ENCODE measurements around the gene DRC7.

Gene DRC7

DNA sequence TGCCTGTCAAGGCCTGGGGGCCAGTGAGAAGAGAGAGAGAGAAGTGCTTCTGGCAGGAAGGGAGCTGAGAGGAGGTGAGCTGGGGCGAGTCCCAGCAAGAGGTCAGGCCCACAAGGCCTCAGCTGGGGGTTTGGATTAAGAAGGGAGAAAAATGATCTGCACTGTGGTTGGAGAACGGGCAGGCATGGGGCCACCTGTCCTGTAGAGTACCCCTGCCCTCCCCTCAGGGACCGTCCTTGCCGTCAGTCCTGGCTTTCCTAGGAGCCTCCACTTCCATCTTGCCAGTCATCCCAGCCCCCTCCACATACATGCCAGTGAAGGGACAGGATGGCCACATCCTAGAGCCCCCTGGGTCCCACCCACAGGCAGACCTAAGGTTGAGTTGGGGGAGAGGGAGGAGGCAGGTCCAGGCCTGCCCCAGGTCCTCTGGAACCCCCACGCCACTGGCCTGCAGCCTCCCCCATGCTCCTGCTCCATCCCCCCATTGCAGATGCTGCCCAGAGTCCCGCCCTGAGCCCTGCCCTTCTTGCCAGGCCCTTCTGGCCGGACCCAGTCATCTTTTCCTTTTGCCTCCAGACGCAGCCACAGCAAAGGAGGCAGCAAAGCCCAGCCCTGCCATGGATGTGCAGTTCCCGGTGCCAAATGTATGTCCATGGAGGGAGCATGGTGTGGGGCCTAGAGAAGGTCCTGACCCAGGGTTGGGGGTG is 59.9 kb downstream of the DRC7 start:
- no peak for DNase-seq

DNA sequence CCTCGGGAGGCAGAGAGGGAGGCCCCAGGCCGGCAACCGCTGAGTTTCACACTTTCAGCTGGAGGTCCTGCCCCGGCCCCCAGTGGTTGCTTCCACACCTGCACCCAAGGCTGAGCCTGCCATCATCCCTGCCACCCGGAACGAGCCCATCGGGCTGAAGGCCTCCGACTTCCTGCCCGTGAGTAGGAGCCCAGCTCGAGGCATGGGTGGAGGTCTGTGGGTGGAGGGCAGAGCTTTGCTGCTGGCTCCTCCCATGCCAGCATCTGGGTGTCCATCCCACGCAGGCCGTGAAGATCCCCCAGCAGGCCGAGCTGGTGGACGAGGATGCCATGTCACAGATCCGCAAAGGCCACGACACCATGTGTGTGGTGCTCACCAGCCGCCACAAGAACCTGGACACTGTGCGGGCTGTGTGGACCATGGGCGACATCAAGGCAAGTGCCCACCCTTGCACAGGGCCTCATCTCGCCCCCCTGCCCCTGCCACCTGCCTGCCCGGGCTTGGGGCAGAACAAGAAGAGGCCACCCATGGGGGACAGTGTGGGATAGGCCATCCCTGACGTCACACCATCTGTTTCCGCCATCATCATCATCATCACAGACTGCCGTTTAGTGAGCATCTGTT is 60.6 kb downstream of the DRC7 start:
- no peak for DNase-seq

DNA sequence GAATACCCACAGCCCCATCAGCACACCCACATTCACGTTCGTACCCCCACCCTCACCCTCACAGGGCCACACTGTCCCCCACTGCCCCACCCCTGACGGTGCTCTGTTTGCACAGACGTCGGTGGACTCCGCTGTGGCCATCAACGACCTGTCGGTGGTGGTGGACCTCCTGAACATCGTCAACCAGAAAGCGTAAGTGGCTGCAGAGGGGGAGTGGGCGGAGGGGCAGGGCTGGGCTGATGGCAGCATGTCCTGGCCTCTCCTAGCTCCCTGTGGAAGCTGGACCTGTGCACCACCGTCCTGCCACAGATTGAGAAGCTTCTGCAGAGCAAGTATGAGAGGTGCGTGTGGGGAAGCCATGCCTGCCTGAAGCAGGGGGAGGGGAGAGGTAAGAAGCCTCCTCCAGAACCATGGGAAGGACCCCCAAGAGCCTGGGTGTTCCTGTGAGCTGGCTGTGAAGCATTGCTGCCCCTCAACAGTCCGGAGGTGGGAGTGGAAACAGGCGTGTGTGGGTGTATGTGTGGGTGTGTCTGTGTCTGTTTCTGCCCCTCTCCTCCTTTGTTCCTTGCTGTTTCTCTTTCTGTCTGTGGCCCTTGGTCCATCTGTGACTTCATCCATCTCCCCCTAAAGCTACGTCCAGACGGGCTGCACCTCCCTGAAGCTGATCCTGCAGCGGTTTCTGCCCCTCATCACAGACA is 61.3 kb downstream of the DRC7 start:
- no peak for DNase-seq

DNA sequence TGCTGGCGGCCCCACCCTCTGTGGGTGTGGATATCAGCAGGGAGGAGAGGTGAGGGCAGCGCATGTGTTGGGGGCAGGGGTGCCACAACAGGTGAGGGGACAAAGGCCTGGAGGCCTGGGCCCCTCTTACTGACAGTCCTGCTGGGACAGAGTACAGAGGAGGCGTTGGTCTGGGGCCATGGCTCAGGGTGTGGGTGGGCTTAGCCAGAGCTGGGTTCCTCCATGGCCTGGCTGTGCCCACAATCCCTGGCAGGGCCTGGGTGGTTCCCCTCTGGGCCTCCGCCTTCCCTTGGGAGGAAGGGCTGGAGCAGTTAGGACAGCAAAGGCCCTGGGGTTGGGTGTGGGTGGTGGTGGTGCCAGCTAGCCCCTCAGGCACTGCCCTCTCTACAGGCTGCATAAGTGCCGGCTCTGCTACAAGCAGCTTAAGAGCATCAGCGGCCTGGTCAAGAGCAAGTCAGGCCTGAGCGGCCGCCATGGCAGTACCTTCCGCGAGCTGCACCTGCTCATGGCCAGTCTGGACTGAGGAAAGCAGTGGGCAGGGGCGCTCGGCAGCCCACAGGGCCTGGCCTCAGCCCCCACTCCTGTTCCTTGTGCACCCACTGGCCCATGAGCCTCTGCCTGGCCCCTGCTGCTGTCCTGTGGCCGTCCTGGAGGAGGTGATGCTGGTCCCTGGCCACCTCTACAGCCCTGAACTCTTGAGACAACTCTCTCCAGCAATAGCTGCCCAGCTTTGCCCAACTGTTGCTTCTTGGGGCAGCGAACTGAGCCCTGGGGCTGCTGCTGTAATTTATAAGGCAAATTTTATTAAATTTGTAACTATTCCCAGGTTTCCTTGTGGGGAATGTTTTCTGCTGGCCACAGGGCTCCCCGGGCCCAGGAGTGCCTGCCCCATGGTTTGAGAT is 62.1 kb downstream of the DRC7 start:
- DNase-seq: no peak

DNA sequence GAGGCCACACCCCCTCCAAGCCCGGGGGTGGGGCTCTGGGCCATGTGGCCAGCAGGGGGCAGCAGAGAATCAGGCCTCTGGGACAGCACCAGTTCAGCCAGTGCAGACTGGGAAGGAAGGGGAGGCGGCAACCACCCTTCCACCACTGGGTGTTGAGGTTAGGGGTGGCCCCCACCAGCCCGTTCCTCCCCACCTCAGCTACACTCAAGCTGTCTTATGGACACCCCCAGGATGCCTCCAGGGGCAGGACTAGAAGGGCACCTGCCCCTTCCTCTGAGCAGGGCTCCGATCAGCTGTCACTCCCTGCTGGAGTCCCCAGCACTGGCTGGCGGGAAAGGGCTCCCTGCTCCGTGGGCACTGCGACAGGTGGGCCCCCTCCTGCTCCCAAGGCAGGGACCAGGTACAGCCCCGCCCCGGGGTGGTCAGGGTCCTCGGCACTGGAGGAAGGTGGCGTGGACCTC is 62.8 kb downstream of the DRC7 start:
- peak; percentile 90 for DNase-seq

DNA sequence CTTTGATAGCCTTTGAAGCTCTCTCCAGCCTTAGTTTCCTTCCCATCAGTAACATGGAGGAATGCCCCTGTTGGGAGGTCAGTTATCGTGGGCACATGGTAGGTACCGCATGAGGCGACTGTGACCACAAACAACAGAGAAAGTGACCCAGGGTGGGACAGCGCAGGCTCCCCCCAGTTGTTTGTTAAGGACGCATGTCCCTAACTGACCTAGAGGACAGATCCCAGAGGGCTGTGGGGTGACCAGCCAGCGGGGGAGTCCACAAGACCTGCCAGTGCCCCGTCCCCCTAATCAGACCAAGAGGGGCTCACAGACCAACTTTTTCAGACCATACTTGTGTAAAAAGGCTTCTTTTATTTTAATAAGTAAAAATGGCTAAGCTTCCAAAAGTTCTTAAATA is 63.3 kb downstream of the DRC7 start:
- no peak for DNase-seq

DNA sequence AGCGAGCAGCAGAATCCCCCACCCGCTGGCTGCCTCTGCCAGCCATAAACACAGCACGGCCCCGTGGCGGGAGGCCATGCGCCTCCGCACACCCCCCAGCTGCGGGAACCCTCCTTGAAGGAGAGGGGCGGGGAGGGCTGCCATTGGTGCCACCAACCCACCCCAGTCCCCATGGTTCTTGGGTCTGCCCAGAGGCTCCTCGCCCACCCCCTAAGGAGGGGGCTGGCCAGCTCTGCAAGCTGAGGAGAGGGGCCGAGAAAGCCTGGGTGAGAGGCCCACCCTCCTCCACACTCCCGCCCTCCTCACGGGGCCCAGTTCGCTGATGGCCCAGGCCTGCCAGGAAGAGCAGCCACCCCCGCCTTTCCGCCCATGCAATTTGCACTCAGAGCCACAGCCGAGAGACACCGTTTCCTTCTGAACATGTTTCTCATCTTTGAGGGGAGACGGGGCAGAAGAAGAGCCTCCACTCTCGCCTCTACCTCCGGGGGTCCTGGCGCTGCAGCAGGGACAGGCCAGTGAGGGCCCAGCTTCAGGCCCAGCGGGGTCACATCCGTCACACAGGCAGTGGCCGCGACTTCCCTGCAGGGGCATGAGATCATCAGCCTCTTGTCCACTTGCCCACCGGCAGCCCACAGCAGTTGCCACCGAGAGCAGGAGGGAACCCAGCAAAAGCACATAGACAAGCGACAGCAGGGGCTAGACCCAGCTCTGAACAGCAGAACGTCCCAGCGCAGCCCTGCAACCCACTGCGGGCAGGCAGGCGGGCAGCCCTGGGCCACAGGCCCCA is 63.9 kb downstream of the DRC7 start:
- DNase-seq: no peak

DNA sequence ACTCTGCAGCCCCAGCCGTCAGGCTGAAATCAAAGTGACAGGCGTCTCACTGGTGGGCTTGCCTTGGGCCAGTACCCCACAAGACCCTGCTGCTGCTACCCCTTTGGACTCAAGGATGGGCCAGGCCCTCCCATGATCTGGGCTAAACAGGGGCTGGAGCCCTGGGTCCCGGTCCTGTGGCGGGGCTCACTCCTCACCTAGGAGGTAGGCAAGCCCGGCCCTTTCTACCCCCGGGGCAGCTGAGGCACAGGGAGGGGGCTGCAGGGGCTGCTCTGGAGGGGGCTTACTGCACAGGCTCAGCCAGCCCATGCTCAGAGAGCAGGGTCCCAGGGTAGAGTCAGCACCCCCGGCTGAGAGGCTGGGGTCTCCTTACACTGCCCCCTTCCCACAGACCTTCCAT is 64.5 kb downstream of the DRC7 start:
- DNase-seq: no peak

DNA sequence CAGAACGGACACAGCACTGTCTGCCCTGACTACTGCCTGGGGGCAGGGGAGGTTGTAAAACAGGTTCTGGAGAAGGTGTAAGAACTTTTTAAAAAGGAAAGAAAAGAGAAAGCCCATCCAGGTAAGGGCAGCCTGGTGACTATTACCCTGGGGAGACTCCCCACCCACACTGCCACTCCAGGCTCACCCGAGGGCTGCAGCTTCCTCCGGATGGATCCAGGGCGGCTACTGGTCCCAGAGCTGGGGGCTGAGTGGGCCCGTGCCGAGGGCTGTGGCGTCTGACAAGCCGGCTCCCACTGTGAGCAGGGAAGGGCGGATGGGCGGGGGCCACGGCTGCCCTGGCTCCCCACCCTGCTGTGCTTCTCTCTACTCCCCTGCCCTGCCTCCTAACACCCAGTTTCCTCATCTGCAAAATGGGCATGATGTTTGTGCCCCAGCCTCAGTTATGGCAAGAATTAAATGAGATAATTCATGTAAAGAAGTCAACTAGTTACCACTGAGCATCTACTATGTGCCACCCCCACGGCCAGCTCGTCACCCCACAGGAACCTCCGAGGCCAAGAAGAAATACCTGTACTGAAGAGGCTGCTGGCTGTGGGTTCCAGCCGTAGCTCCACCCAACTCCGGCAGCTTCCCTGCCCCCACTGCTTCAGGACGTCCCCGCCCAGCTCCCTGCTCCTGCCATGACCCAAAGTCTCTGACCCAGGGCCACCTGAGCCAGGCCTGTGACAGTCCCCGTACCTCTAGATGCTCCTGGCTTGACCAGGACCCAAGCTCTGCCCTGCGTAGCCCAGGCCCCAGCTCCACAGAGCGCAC is 65.1 kb downstream of the DRC7 start:
- no peak for DNase-seq

DNA sequence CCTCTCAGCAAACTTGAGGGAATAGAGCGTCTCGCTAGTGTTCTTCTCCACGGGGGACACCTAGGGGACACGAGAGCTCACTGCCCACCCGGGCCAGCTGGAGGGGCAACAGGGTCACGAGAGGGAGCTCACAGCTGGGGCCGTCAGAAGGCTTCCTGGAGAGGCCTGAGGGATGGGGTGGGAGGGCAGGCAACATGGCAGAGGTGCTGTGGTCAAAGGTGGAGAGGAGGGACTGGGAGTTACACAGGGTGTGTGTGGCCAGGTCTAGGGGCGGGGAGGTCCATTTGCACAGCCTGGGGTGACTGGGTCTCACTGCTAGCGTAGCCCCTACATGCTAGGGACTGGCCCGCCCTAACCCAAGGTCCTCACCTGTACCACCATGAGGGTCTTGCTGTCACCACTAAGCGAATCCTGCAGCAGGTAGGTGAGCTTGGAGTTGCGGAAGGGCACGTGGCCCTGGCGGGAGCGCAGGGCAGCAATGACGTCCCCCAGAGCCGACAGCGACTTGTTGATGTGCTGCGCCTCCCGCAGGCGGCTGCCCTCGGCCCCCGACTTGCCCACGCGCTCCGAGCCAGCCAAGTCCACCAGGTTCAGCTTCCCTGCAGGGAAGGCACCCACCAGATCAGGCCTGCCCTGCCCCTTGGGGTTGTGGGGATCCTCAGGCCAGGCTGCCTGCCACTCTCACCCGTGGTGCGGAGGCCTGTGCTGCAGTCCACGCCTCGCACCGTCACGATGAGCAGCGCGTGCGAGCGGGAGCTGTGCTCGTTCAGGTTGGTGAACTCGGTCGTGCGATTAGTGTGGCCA is 66.0 kb downstream of the DRC7 start:
- DNase-seq: no peak

DNA sequence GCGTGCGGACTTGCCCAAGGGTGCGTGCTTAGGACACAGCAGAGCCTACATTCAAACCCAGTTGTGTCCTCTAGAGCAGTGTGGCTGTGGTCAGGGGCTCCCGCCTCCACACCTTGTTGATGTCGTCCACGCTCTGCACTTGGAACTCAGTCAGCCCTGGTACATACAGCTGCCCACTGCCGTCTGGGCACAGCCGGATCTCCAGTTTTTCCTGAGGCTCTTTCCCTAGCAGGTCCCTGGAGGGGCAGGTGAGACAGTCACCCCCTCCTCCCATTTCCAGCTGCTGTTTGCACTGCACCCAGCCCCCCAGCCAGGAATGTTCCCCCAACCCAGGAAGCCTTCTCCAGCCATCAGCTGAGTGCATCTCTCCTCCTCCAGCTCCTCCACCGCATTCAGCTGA is 66.7 kb downstream of the DRC7 start:
- DNase-seq: no peak

DNA sequence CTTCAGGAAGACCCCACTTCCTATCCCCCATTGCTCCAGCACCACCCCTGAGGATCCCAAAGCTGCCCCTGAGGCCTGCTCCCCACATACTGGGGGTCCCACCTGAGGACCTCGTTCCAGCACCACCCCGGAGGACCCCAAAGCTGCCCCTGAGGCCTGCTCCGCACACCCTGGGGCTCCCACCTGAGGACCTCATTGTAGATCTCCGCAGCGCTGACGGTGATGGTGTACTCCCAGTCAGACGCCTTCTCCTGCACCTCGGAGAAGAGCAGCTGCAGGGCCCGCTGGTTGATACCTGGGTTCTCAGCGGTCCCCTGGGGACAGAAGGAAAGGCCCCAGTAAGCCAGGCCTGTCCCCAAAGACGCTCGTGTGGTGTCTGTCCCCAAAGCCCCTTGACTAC is 67.4 kb downstream of the DRC7 start:
- no peak for DNase-seq

DNA sequence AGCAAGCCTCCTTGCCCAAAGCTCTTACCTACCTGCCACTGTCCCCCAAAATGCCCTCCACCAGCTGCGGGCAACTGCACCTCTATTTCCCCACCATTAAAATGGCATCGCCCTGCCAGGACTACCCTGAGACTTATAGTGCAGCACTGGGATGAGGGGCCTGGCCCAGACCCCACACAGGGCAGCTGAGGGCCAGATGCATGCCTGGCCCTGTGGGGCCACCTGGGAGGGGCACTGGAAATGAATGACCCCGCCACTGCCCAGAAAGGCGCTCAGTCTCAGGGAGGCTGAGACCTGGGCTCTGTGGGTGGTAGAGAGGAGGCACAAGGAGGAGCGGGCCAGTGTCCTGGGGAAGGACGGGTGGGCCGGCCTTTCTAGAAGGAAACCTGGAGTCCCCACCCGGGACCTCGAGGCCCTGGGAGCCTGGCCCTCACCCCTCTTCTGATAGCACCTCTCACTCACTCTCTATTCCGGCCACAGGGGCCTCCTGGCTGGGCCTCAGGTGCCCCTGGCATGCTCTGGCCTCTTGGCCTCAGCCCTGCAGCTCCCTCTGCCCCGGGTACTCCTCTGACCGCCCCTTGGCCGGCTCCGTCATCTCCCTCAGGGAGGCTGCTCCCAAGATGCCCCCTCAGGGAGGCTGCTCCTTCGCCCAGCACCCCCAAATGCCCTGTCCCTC is 67.9 kb downstream of the DRC7 start:
- DNase-seq: no peak

DNA sequence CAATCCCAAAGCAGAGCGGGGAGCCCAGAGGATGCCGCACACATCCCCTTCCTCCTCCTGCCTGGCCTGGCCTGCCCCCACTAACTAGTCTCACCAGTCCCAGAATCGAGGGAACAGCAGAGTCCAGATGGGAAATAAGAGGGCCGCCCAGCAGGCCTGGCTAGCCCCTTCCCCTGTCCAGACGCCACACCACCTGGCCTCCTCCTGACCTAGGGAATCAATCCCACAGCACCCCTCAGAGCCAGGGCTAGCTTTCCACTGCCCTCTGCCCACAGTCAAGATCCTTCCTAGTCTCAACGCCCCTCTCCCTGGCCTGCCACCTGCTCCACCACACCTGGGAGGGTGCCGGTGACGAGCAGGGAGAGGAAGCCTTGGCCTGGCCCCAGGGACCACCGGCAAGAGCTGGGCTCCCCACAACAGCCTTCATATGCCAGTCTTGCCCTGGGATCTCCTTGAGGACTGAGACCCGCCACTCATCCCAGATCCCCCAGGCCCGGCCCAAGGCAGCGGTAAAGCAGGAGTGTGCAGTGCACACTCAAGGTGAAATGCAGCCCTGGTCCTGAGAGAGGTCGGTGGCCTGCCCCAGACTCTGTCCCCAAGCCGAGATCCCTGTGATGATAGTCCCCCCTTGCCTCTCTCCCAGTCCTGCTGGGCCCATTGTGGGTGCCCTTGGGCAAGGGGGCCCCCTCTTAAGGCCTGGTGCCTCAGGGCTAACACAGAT is 68.8 kb downstream of the DRC7 start:
- no peak for DNase-seq

DNA sequence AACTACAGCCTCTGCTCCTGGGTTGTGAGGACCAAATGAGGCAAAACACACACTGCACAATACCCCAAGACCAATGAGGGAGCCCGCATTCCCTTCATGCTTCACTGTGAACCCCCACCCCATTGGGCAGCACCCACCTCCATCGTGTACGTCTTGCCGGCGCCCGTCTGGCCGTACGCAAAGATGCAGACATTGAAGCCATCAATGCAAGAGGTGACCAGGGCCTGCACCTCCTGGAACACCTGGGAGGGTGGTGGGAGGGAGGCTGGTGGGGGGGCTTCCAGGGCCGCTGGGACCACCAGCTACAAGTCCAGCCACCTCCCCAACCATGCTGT is 69.4 kb downstream of the DRC7 start:
- DNase-seq: no peak

DNA sequence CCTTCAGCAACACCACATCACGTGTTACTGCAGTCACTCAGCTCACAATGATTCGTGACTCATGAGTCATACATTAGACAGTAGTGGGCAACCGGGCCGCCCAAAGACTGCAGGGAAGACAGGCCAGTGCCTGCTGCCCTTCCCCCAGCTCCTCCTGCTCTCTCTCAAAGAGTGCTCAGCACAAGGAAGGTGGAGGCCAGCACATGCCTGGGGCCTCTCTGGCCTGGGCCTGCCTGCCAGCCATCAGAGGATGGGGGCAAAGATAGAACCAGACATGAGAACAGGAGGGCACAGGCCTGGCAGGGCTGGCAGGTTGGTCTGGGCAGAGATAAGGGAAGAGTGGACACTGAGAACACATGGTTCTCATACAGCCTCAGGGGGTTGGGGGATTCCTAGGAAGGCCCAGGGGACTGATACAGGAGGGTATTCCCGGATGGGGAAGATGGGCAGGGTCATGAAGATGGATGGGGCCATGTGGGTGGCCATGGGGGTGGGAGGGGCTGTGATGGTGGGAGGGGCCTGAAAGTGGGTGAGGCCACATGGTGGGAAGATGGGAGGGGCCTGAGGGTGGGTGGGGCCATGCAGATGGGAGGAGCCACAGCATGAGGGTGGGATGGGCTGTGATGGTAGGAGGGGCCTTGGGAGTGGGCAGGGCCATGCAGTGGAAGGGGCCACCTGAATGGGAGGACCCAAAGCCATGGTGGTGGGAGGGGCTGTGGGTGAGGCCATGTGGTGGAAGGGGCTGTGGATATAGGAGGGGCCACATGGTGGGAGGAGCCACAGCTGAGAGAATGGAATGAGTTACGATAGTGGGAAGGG is 69.9 kb downstream of the DRC7 start:
- no peak for DNase-seq

DNA sequence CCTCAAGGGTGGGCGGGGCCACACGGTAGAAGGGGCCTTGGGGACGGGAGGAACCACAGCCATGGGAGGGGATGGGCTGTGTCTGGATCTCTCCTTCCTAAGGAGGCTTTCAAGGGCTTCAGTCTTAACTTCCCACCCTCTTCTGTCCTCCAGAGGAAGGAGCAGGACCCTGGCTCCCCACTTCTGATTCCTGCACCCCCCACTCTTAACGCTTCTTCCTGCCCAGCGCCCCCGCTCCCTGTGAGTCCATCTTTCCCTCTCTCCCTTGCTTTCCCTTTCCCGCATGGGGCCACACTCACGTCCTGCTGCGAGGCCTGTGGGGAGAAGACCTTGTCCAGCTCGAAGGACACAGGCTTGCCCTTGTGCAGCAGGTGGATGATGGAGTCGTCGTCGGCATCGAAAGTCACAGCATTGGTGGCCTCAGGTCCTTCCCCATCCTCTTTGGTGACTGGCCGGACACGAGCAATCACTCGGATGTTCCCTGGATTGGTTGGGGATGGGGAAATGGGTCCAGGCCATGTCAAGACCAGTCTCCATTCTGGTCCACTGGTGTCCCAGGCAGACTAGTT is 70.6 kb downstream of the DRC7 start:
- no peak for DNase-seq

DNA sequence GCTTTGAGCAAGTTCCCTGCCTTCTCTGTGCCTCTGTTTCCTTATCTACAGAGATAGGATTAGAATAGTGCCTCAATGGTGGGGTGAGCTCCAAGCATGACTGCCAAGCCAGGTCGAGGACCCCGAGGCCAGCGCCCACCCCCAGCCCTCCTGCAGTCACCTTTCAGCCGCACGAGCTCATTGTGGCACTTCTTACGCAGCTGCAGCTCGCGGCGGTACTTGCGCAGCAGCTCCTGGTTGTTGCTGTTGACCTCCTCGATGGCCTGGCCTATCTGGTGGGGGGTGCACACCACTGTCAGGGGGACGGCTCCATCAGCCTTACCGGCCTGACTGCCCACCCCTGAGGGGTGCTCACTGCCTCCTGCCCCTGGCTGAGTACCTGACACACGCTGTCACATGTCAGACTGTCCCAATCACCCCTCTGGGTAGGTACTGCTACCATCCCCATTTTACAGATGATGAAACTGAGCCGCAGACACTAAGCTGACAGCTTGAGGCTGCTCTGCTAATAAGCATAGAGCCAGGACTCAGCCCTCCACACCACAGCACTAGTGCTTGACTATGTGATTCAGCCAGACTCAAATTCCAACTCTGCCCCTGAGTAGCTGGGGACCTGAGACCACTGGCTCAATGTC is 72.2 kb downstream of the DRC7 start:
- no peak for DNase-seq

Measured in activated CD4-positive, alpha-beta T cell treated with anti-CD3 and anti-CD28 coated beads, Interleukin-2, amount 50 U/mL, for 1 hour (primary cell).